Metanephros (tissue), 2 donors: ENCODE results near the gene ATP2A2. TPM values are rescaled to one million over a fixed set of nuclear protein-coding genes. Genes with fewer than 3 reads are reported as not detected.

ENCODE experiments used
- small RNA-seq: library from RNA; depleted of rRNA; stranded (forward); fragments of <200 nt; gene quantifications from one replicate; pipeline ENCODE3, GENCODE V24; 2014; ENCODE audit warnings: low replicate concordance
- total RNA-seq: library from RNA; depleted of rRNA; stranded (reverse); fragments of >200 nt; gene quantifications from one replicate; pipeline ENCODE4 v1.2.3, GENCODE V29; 2014

ATP2A2 gene
- 174 TPM for total RNA-seq

GRCh38 chr12:110280779-110281548 is at the start of gene ATP2A2:
Gene ATP2A2 (plus strand): TSS chr12:110281247. CDS start chr12:110281790, 543 bp downstream.

Small RNAs within 50 kb of the gene (small RNA-seq; reads per million reads assigned to genes)
- gene RN7SL769P, result not detected

Other genes starting within 250 kb of the ATP2A2 start
- gene C12orf76, start 232.7 kb upstream of the ATP2A2 start, total RNA-seq, result 23.6 TPM
- 15.4 TPM for gene IFT81, start 156.9 kb upstream of the ATP2A2 start, total RNA-seq
- 45.5 TPM for gene ANAPC7, start 122.5 kb downstream of the ATP2A2 start, total RNA-seq
- 155 TPM for gene ARPC3, start 169.1 kb downstream of the ATP2A2 start, total RNA-seq
- 18.9 TPM for gene GPN3, start 187.0 kb downstream of the ATP2A2 start, total RNA-seq
- 8.0 TPM for gene FAM216A, start 187.6 kb downstream of the ATP2A2 start, total RNA-seq
- gene VPS29, start 220.9 kb downstream of the ATP2A2 start, total RNA-seq, result 58.7 TPM
- gene RAD9B, start 221.1 kb downstream of the ATP2A2 start, total RNA-seq, result 0.93 TPM